ENCODE data around the gene AOAH.

The AOAH gene

GRCh38 chr7:36523371-36524101 lies 200.8 kb downstream of the AOAH start:
- Histone ChIP-seq H3K4me3 (ENCODE audit: low read length) (no peak overlapping the region), H3K27ac (ENCODE audit: low read length) (no peak overlapping the region), H3K4me1 (ENCODE audit: control insufficient read depth, low read depth, low read length) (no peaks in the 10 kb centered on the region)

GRCh38 chr7:36522453-36523007 lies 201.8 kb downstream of the AOAH start:
- H3K9ac ChIP-seq (ENCODE audit: low read length): no peak overlapping the region
- H3K27ac ChIP-seq (ENCODE audit: low read length): no peak overlapping the region
- no peaks in the 10 kb centered on the region for H3K27me3 ChIP-seq (ENCODE audit: control insufficient read depth, insufficient read depth, low read length)
- no peaks in the 10 kb centered on the region for H3K36me3 ChIP-seq (ENCODE audit: control insufficient read depth, low read depth, low read length)
- H3K9me3 ChIP-seq (ENCODE audit: control insufficient read depth, low read depth, low read length): no peaks in the 10 kb centered on the region
- no peak overlapping the region for H3K4me3 ChIP-seq (ENCODE audit: low read length)
- H3K4me1 ChIP-seq (ENCODE audit: control insufficient read depth, low read depth, low read length): no peaks in the 10 kb centered on the region

More at GRCh38 chr7:36523371-36524101, 200.8 kb downstream of the AOAH start:
- no peaks in the 10 kb centered on the region for H3K27me3 ChIP-seq (ENCODE audit: control insufficient read depth, insufficient read depth, low read length)
- H3K9ac ChIP-seq (ENCODE audit: low read length): no peak overlapping the region
- no peaks in the 10 kb centered on the region for H3K36me3 ChIP-seq (ENCODE audit: control insufficient read depth, low read depth, low read length)
- no peaks in the 10 kb centered on the region for H3K9me3 ChIP-seq (ENCODE audit: control insufficient read depth, low read depth, low read length)

DNA sequence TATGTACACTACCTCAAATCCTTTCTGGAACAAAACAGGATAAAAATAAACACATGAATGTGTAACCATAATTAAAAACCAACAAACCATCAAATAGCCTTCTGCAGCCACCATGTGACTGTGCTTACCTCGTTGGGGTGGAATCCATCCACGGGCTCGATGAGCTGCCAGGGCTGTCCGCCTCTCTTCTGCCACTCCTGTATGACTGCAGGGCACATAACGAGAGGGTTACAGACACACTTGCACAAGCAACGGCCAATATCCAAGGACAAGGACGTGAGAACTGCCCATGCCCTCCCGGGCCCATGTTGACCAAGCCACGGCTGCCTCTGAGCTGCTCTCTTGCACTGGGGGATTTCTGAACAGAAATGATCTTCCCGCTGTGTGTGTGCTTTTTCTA lies 202.4 kb downstream of the AOAH start:
- H3K27ac ChIP-seq (ENCODE audit: low read length): no peak overlapping the region
- no peaks in the 10 kb centered on the region for H3K9me3 ChIP-seq (ENCODE audit: control insufficient read depth, low read depth, low read length)
- H3K9ac ChIP-seq (ENCODE audit: low read length): no peak overlapping the region
- no peak overlapping the region for H3K4me3 ChIP-seq (ENCODE audit: low read length)
- H3K4me1 ChIP-seq (ENCODE audit: control insufficient read depth, low read depth, low read length): no peaks in the 10 kb centered on the region
- no peaks in the 10 kb centered on the region for H3K36me3 ChIP-seq (ENCODE audit: control insufficient read depth, low read depth, low read length)
- no peaks in the 10 kb centered on the region for H3K27me3 ChIP-seq (ENCODE audit: control insufficient read depth, insufficient read depth, low read length)

DNA sequence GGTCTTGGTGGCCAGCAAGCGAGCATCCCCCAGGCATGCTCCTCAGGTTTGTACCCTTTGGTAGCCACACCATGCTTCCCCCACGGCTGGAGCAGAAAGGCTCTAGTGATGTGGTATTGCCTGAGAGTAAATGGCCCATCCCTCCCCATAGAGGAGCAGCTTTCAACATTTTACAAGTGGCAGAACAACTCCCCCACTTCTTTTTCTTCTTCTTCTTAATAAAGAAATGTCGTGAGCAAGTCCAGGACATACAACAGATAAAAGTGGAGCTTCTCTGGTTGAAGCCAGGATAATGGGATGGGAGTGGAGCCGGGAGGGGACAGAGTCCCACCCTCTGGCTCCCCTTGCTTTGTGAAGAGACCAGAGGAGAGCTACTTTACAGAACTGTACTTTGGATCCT lies 203.2 kb downstream of the AOAH start:
- Histone ChIP-seq H3K9me3 (ENCODE audit: control insufficient read depth, low read depth, low read length) (no peaks in the 10 kb centered on the region), H3K27me3 (ENCODE audit: control insufficient read depth, insufficient read depth, low read length) (no peaks in the 10 kb centered on the region), H3K27ac (ENCODE audit: low read length) (no peak overlapping the region), H3K4me3 (ENCODE audit: low read length) (no peak overlapping the region), H3K4me1 (ENCODE audit: control insufficient read depth, low read depth, low read length) (peaks cover 5% of the 10 kb centered on the region), H3K36me3 (ENCODE audit: control insufficient read depth, low read depth, low read length) (no peaks in the 10 kb centered on the region), H3K9ac (ENCODE audit: low read length) (no peak overlapping the region)

DNA sequence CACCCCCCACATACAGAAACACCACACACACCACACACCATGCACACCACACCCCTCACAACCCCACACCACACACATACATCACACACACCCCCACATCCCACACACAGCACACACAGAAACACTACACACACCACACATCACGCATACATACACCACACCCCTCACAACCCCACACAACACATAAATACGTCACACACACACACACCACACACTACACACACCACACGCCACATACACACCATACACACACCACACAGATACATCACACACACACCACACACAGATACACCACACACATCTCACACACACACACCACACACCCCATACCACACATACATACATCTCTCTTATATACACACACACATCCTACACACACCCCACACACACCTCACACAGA lies 208.4 kb downstream of the AOAH start:
- H3K27me3 ChIP-seq (ENCODE audit: control insufficient read depth, insufficient read depth, low read length): no peaks in the 10 kb centered on the region
- H3K9ac ChIP-seq (ENCODE audit: low read length): no peak overlapping the region

GRCh38 chr7:36514289-36515243 lies 209.7 kb downstream of the AOAH start:
- no peak overlapping the region for H3K4me3 ChIP-seq (ENCODE audit: low read length)
- no peak overlapping the region for H3K9ac ChIP-seq (ENCODE audit: low read length)
- H3K4me1 ChIP-seq (ENCODE audit: control insufficient read depth, low read depth, low read length): peaks cover 5% of the 10 kb centered on the region
- no peak overlapping the region for H3K27ac ChIP-seq (ENCODE audit: low read length)
- H3K36me3 ChIP-seq (ENCODE audit: control insufficient read depth, low read depth, low read length): no peaks in the 10 kb centered on the region
- no peaks in the 10 kb centered on the region for H3K27me3 ChIP-seq (ENCODE audit: control insufficient read depth, insufficient read depth, low read length)
- H3K9me3 ChIP-seq (ENCODE audit: control insufficient read depth, low read depth, low read length): no peaks in the 10 kb centered on the region

More for the DNA sequence above, 208.4 kb downstream of the AOAH start:
- Histone ChIP-seq H3K4me1 (ENCODE audit: control insufficient read depth, low read depth, low read length) (peaks cover 5% of the 10 kb centered on the region), H3K27ac (ENCODE audit: low read length) (no peak overlapping the region), H3K36me3 (ENCODE audit: control insufficient read depth, low read depth, low read length) (no peaks in the 10 kb centered on the region), H3K9me3 (ENCODE audit: control insufficient read depth, low read depth, low read length) (no peaks in the 10 kb centered on the region), H3K4me3 (ENCODE audit: low read length) (no peak overlapping the region)

DNA sequence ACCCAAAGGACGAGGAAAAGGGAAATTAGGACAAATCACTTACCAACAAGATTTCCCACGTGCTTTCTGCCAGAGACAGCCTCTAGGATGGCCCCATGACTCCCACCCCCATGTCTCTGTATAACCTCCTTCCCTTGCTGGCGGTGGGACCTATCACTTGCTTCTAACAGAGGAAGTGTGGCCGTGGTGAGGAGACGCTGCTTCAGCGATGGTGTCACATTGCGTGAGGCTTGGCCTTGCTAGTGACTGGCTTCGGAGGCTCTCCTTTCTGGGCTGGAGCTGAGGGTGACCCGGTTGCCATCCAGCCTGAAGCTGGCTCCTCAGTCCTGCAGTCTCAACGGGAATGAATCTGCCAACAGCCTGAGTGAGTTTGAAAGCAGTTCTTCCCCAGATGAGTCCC lies 210.9 kb downstream of the AOAH start:
- Histone ChIP-seq H3K27me3 (ENCODE audit: control insufficient read depth, insufficient read depth, low read length) (no peaks in the 10 kb centered on the region), H3K36me3 (ENCODE audit: control insufficient read depth, low read depth, low read length) (no peaks in the 10 kb centered on the region), H3K9me3 (ENCODE audit: control insufficient read depth, low read depth, low read length) (no peaks in the 10 kb centered on the region), H3K4me3 (ENCODE audit: low read length) (no peak overlapping the region), H3K4me1 (ENCODE audit: control insufficient read depth, low read depth, low read length) (peaks cover 5% of the 10 kb centered on the region), H3K27ac (ENCODE audit: low read length) (no peak overlapping the region), H3K9ac (ENCODE audit: low read length) (no peak overlapping the region)

- H3K9me3 ChIP-seq (ENCODE audit: control insufficient read depth, low read depth, low read length): no peaks in the 10 kb centered on the region
- H3K4me1 ChIP-seq (ENCODE audit: control insufficient read depth, low read depth, low read length): peaks cover 5% of the 10 kb centered on the region
- no peak overlapping the region for H3K9ac ChIP-seq (ENCODE audit: low read length)
- no peaks in the 10 kb centered on the region for H3K27me3 ChIP-seq (ENCODE audit: control insufficient read depth, insufficient read depth, low read length)
- H3K36me3 ChIP-seq (ENCODE audit: control insufficient read depth, low read depth, low read length): no peaks in the 10 kb centered on the region
- H3K4me3 ChIP-seq (ENCODE audit: low read length): no peak overlapping the region
- no peak overlapping the region for H3K27ac ChIP-seq (ENCODE audit: low read length)
Observed at GRCh38 chr7:36512616-36513015, 211.7 kb downstream of the AOAH start.

DNA sequence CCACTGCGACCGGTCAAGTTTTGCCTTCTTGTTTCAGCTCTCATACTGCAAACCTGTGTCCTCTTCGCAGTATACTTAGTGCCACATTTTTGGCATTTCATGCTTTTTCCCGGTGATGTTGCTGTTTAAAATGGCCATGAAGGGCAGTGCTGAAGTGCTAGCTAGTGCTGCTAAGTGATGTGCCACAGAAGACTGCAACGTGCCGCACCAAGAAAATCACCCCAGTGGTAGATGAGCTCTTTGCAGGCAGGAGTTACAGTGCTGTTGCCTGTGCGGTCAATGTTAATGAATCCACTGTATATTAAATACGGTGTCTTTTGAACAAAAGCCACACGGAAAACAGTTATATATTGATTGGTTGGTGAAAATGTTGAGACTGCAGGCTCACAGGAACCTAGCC lies 214.3 kb downstream of the AOAH start:
- H3K4me3 ChIP-seq (ENCODE audit: low read length): no peak overlapping the region
- no peak overlapping the region for H3K9ac ChIP-seq (ENCODE audit: low read length)
- no peaks in the 10 kb centered on the region for H3K4me1 ChIP-seq (ENCODE audit: control insufficient read depth, low read depth, low read length)
- no peaks in the 10 kb centered on the region for H3K27me3 ChIP-seq (ENCODE audit: control insufficient read depth, insufficient read depth, low read length)
- no peak overlapping the region for H3K27ac ChIP-seq (ENCODE audit: low read length)
- no peaks in the 10 kb centered on the region for H3K9me3 ChIP-seq (ENCODE audit: control insufficient read depth, low read depth, low read length)
- H3K36me3 ChIP-seq (ENCODE audit: control insufficient read depth, low read depth, low read length): no peaks in the 10 kb centered on the region

DNA sequence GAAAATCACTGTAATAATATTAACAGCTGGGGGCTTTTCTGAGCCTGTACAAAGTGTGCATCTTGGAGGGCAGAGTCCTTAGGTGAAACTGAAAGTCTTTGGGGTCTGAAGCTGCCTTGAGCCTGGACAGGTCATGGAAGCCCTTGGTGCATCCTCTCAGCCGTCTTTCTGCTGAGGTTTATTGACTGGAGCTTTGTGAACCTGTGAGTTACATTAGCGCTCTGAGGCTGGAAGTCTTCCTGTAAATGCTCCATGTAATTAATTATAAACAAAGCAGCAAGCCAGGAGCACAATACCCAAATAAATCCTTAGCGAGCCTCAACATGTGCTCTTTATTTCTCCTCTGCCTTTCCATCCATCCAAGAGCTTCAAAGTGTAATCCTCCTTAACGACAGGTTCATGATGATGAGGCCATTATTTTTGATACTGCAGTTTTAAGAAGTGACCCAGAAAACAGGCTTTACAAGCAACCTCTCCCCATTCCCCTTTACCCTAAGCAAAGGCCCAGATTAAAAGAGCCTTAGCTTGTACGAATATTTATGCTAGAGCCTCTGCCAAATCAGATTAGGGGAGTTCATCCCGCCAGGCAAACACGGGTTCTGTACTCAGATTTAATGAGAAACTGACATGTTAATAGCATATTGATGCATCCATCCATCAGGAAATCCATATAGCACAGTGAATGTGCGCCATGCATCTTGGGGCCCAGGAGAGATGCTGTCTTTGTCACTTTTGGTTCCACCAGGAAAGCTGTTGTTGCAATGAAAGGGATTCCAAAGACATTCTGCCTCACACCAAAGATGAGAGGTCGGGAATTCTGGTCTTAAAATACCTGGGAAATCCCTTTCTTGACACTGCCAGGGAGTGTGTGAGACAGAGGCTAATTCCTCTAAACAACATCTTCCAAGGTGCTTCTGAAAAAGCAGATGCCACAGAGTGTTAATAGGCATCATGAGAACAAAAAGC lies 216.5 kb downstream of the AOAH start:
- H3K9me3 ChIP-seq (ENCODE audit: control insufficient read depth, low read depth, low read length): no peaks in the 10 kb centered on the region
- no peak overlapping the region for H3K9ac ChIP-seq (ENCODE audit: low read length)
- H3K27me3 ChIP-seq (ENCODE audit: control insufficient read depth, insufficient read depth, low read length): no peaks in the 10 kb centered on the region
- H3K4me1 ChIP-seq (ENCODE audit: control insufficient read depth, low read depth, low read length): no peaks in the 10 kb centered on the region
- no peak overlapping the region for H3K4me3 ChIP-seq (ENCODE audit: low read length)
- no peak overlapping the region for H3K27ac ChIP-seq (ENCODE audit: low read length)
- H3K36me3 ChIP-seq (ENCODE audit: control insufficient read depth, low read depth, low read length): no peaks in the 10 kb centered on the region

- Histone ChIP-seq H3K36me3 (ENCODE audit: control insufficient read depth, low read depth, low read length) (no peaks in the 10 kb centered on the region), H3K9ac (ENCODE audit: low read length) (no peak overlapping the region), H3K27ac (ENCODE audit: low read length) (no peak overlapping the region), H3K4me1 (ENCODE audit: control insufficient read depth, low read depth, low read length) (no peaks in the 10 kb centered on the region), H3K27me3 (ENCODE audit: control insufficient read depth, insufficient read depth, low read length) (no peaks in the 10 kb centered on the region), H3K9me3 (ENCODE audit: control insufficient read depth, low read depth, low read length) (no peaks in the 10 kb centered on the region), H3K4me3 (ENCODE audit: low read length) (no peak overlapping the region)
Observed at GRCh38 chr7:36506820-36507219, 217.5 kb downstream of the AOAH start.

Data from iPS-18a (cell line).